ENCODE results near the gene ZNF516.

Gene ZNF516

DNA sequence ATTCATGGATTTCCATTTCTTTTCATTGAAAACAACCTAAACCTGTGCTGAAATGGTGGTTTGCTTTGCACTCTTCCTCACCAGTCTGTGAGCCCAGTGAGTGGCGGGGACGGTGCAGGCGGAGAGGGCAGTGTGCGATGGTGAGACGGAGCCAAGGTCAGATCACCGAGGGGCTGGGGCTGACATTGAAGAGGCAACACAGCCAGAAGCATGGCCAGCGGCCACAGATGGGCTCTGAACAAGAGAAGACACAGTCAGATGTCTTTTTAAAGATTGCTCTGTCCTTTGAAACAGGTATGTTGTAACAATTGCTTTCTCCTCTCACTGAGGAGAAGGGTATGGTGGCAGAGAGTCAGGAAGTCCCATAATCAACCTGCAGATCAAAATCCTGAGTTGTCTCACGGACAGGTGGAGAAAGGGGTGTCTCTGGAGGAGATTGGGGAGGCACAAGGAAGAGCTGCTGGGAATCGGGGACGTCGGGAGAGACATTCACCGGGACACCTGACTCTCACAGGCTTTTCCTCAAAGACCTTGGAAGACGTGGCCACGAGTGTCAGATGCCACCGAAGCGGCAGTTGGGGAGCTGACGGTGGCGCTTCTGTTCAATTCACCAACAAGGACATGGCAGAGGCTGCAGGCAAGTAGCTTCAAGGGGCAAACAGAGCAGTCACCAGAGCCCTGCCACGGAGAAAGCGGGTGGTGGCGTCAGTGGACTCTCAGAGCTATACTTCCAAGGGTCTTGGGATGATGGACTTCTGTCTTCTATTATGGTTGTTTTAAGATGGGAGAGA, 12.1 kb upstream of the ZNF516 start:
- in situ Hi-C loops (cut with HindIII; ENCODE audit: low sequenced_read_pairs): no loop called here

- in situ Hi-C loops (cut with HindIII; ENCODE audit: low sequenced_read_pairs): no loop called here
Observed at GRCh38 chr18:76506395-76506794, 11.4 kb upstream of the ZNF516 start.

DNA sequence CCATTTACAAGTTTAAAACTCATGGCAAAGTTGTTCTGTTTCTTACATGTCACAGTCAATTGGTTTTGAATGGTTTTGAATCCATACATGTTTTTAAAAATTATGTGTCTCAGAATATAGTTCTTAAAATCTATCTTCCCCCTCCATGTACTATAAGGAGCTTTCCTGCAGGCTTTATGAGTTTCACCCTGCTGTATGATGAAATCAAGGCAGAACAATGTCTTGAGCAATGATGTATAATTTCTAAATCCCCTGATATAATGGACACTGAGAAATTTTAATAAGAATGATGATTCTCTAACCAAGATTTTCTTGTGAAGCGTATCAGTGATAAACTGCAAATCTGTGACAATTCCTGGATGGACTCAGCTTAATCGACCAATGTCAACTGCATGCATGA, 10.6 kb upstream of the ZNF516 start:
- in situ Hi-C loops (cut with HindIII; ENCODE audit: low sequenced_read_pairs): no loop called here

- in situ Hi-C loops (cut with HindIII; ENCODE audit: low sequenced_read_pairs): no loop called here
Observed at GRCh38 chr18:76504749-76505148, 9.7 kb upstream of the ZNF516 start.

DNA sequence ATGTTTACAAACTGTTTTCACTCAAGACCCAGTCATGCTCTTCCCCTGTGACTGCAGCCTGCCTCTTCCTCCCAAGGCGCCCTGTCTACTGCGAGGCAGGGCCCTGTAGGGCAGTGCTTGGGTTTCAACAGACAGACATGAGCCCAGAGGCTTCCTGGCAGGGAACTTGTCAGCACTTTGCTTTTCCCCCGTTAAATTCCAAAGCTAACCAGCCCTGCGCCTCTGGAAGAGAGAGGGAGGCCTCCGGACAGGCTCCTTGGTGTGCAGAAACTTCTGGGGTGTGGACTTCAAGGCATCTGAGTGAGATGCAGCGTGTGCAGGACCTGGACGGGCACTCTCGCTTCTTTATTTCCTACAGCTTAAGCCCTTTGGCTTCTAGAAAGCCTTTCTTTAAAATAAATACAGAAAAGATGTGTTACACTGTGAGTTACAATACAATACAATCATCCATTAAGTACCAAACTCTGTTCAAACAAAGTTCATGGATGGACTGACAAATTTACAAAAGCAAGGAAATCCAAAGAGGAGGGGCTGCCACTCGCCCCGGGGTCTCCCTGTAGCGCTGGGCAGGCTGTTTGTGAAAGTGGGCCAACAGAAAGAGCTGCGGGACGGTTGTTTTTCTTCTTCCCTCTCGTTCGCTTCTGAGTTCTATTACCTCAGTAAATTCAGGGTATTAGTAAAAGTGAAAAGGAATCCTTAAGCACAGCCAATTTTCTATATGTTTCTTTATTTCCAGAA, 8.8 kb upstream of the ZNF516 start:
- in situ Hi-C loops (cut with HindIII; ENCODE audit: low sequenced_read_pairs): no loop called here

DNA sequence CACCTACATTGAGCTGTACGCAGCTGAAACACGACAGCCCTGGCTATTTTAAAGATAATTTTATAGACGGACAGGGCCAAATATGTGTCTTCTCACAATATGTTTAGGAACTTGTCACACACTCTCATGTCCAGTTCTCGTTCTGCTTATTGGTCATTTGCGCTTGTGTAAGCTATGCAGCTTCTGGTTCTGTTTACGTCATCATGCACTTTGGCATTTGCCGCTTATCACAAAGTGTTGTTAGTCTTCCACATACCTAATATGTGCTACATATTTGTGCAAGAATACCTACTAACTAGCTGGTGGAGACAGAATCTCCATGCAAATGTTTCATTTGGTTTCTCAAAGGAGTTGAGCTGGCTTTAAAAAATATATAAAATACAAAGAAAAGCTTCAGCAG, 7.5 kb upstream of the ZNF516 start:
- in situ Hi-C loops (cut with HindIII; ENCODE audit: low sequenced_read_pairs): no loop called here

GRCh38 chr18:76499637-76500340, 4.7 kb upstream of the ZNF516 start:
- in situ Hi-C loops (cut with HindIII; ENCODE audit: low sequenced_read_pairs): no loop called here

- in situ Hi-C loops (cut with HindIII; ENCODE audit: low sequenced_read_pairs): no loop called here
Observed at GRCh38 chr18:76499021-76499420, 4.0 kb upstream of the ZNF516 start.

DNA sequence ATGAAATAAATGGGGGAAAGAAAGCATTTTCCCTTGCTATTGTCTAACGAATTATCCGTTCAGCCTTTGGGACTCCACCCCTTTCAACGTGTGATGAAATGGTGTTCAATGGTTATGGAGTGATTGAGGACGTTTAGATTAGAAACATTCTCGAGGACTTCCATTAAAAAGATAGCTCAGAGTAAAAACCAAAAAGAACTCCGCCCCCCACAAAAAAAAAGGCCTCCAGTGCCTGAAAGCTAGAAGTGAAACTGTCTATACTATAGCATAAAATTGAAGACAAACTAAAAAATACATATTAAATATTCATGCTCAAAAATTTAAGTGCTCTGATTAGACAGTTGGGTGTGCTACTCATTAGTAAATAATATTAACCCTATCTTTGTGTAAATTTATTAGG, 3.0 kb upstream of the ZNF516 start:
- in situ Hi-C loops (cut with HindIII; ENCODE audit: low sequenced_read_pairs): no loop called here

- in situ Hi-C loops (cut with HindIII; ENCODE audit: low sequenced_read_pairs): no loop called here
Observed at GRCh38 chr18:76497021-76497420, 2.0 kb upstream of the ZNF516 start.

- in situ Hi-C loops (cut with HindIII; ENCODE audit: low sequenced_read_pairs): no loop called here
Observed at GRCh38 chr18:76496194-76496890, 1.3 kb upstream of the ZNF516 start.

- in situ Hi-C loops (cut with HindIII; ENCODE audit: low sequenced_read_pairs): no loop called here
Observed at GRCh38 chr18:76495435-76496193, 572 bp upstream of the ZNF516 start.

- in situ Hi-C loops (cut with HindIII; ENCODE audit: low sequenced_read_pairs): no loop called here
Observed at GRCh38 chr18:76494231-76495005, 624 bp downstream of the ZNF516 start.

GRCh38 chr18:76493213-76494161, 1.6 kb downstream of the ZNF516 start:
- in situ Hi-C loops (cut with HindIII; ENCODE audit: low sequenced_read_pairs): no loop called here

- in situ Hi-C loops (cut with HindIII; ENCODE audit: low sequenced_read_pairs): no loop called here
Observed at GRCh38 chr18:76492669-76493212, 2.3 kb downstream of the ZNF516 start.

- in situ Hi-C loops (cut with HindIII; ENCODE audit: low sequenced_read_pairs): no loop called here
Observed at GRCh38 chr18:76491776-76492668, 3.0 kb downstream of the ZNF516 start.

DNA sequence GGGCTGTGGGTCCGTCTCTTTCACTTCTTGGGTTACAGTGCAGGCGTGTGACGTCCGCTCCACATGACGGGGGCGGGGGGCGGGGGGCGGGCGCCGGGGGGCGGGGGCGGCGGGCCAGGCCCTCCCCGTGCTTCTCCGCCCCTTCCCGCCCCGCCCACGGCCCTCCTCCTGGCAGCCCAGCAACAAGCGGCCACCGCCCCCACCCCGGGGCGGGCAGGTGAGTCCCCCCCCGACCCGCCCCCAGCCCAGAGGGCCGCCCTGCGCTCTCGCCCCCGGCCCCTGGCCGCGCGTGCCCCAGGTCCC, 3.6 kb downstream of the ZNF516 start:
- in situ Hi-C loops (cut with HindIII; ENCODE audit: low sequenced_read_pairs): no loop called here

Measured in endothelial cell of hepatic sinusoid (primary cell).